HEK293 (cell line): ENCODE data around the gene DYNLRB1.

ENCODE experiments used
- CTCF ChIA-PET: fragments of 350-600 bp; formaldehyde crosslinking; extraction: SDS; loops from one replicate; lab custom pipeline; 2021; ENCODE audit warnings: antibody characterized with exemption; lab: Yijun Ruan, JAX
- POLR2A ChIA-PET: fragments of 300-600 bp; formaldehyde crosslinking; extraction: SDS; loops from one replicate; lab custom pipeline; 2020; ENCODE audit warnings: antibody characterized with exemption, inconsistent platforms; lab: Yijun Ruan, JAX
- H3K27ac ChIP-seq: fragments of 200-500 bp; sonication (Bioruptor generic); 2 replicates; pipeline ENCODE4 v1.5.1; 2014; ENCODE audit warnings: low read depth, low read length, control low read depth, inconsistent platforms; ENCODE audit errors: extremely low read depth
- H3K36me3 ChIP-seq, 2 experiments: fragments of 200-500 bp in 1 of 2; sonication (Bioruptor generic) in 1 of 2; 1 replicate in 1 of 2; 2 replicates in 1 of 2; pipeline ENCODE4 v1.5.1; 2014 to 2017; ENCODE audit warnings: inconsistent platforms in 2 of 2, low read length in 2 of 2; ENCODE audit not compliant: control insufficient read depth in 2 of 2, insufficient read depth in 1 of 2
- H3K4me1 ChIP-seq: fragments of 200-500 bp; sonication (Bioruptor generic); 2 replicates; pipeline ENCODE4 v1.5.1; 2014; ENCODE audit warnings: mild to moderate bottlenecking, low read length, inconsistent platforms; ENCODE audit not compliant: control insufficient read depth, insufficient read depth
- H3K4me3 ChIP-seq: 2 replicates; pipeline ENCODE4 v1.5.1; 2011; ENCODE audit warnings: low read depth, mild to moderate bottlenecking, control low read depth, low read length, moderate library complexity
- H3K9me3 ChIP-seq: fragments of 200-500 bp; sonication (Bioruptor generic); 2 replicates; pipeline ENCODE4 v1.5.1; 2014; ENCODE audit warnings: low read depth, low read length, inconsistent platforms; ENCODE audit not compliant: control insufficient read depth, insufficient read depth
- FEZF1 ChIP-seq: fragments of 450-650 bp; formaldehyde crosslinking; IDR thresholded peaks from 2 replicates; pipeline ENCODE4 v1.5.1; 2016; ENCODE audit warnings: missing biosample characterization, missing genetic modification characterization
- GLI4 ChIP-seq: fragments of 450-650 bp; formaldehyde crosslinking; IDR thresholded peaks from 2 replicates; pipeline ENCODE4 v1.5.1; 2016; ENCODE audit warnings: missing biosample characterization, missing genetic modification characterization
- IKZF3 ChIP-seq: fragments of 450-650 bp; IDR thresholded peaks from 2 replicates; pipeline ENCODE4 v1.5.0; 2018; ENCODE audit warnings: missing biosample characterization, mild to moderate bottlenecking, missing genetic modification characterization, moderate library complexity
- MEIS1 ChIP-seq: sonication (generic); formaldehyde crosslinking; IDR thresholded peaks from 2 replicates; pipeline ENCODE4 v1.8.1; 2022; ENCODE audit warnings: missing genetic modification reagents, mild to moderate bottlenecking, borderline replicate concordance
- OVOL3 ChIP-seq: fragments of 450-650 bp; formaldehyde crosslinking; IDR thresholded peaks from 2 replicates; pipeline ENCODE4 v1.5.1; 2016; ENCODE audit warnings: missing biosample characterization, missing genetic modification characterization
- RBAK ChIP-seq: fragments of 450-650 bp; formaldehyde crosslinking; IDR thresholded peaks from 2 replicates; pipeline ENCODE4 v1.5.1; 2016; ENCODE audit warnings: missing biosample characterization, missing genetic modification characterization
- SP7 ChIP-seq: fragments of 450-650 bp; formaldehyde crosslinking; IDR thresholded peaks from 2 replicates; pipeline ENCODE4 v1.5.1; 2016; ENCODE audit warnings: missing biosample characterization, missing genetic modification characterization
- TRIM28 ChIP-seq: IDR thresholded peaks from 2 replicates; pipeline ENCODE4 v1.6.1; 2011; ENCODE audit warnings: low read length, control low read depth, borderline replicate concordance
- ZBTB1 ChIP-seq: fragments of 450-650 bp; formaldehyde crosslinking; IDR thresholded peaks from 2 replicates; pipeline ENCODE4 v1.5.1; 2016; ENCODE audit warnings: missing biosample characterization, missing genetic modification characterization
- ZBTB17 ChIP-seq: fragments of 450-650 bp; formaldehyde crosslinking; IDR thresholded peaks from 2 replicates; pipeline ENCODE4 v1.5.1; 2016; ENCODE audit warnings: missing biosample characterization, missing genetic modification characterization
- ZNF174 ChIP-seq: fragments of 450-650 bp; formaldehyde crosslinking; IDR thresholded peaks from 2 replicates; pipeline ENCODE4 v1.5.0; 2017; ENCODE audit warnings: missing biosample characterization, mild to moderate bottlenecking, missing genetic modification characterization
- ZNF175 ChIP-seq: fragments of 450-650 bp; formaldehyde crosslinking; IDR thresholded peaks from 2 replicates; pipeline ENCODE4 v1.5.1; 2016; ENCODE audit warnings: missing biosample characterization, missing genetic modification characterization
- ZNF521 ChIP-seq: fragments of 450-650 bp; formaldehyde crosslinking; IDR thresholded peaks from 2 replicates; pipeline ENCODE4 v1.5.1; 2017; ENCODE audit warnings: missing biosample characterization, mild to moderate bottlenecking, missing genetic modification characterization
- ZNF544 ChIP-seq: fragments of 450-650 bp; formaldehyde crosslinking; IDR thresholded peaks from 2 replicates; pipeline ENCODE4 v1.5.0; 2017; ENCODE audit warnings: missing biosample characterization, missing genetic modification characterization
- ZNF747 ChIP-seq: fragments of 450-650 bp; formaldehyde crosslinking; IDR thresholded peaks from 2 replicates; pipeline ENCODE4 v1.5.1; 2016; ENCODE audit warnings: missing biosample characterization, missing genetic modification characterization
- TF ChIP-seq, protein P1 (sequence below): fragments of 450-650 bp; formaldehyde crosslinking; IDR thresholded peaks from 2 replicates; pipeline ENCODE4 v1.5.1; 2016; ENCODE audit warnings: missing biosample characterization, missing genetic modification characterization
- TF ChIP-seq, protein P2 (sequence below): fragments of 450-650 bp; formaldehyde crosslinking; IDR thresholded peaks from 2 replicates; pipeline ENCODE4 v1.5.1; 2016; ENCODE audit warnings: missing biosample characterization, missing genetic modification characterization
- TF ChIP-seq, protein P3 (sequence below): fragments of 450-650 bp; formaldehyde crosslinking; IDR thresholded peaks from 2 replicates; pipeline ENCODE4 v1.5.1; 2016; ENCODE audit warnings: missing biosample characterization, missing genetic modification characterization
- TF ChIP-seq, protein P4 (sequence below): fragments of 450-650 bp; formaldehyde crosslinking; IDR thresholded peaks from 2 replicates; pipeline ENCODE4; 2016; ENCODE audit warnings: missing biosample characterization, missing genetic modification characterization
- TF ChIP-seq, protein P5 (sequence below): fragments of 450-650 bp; formaldehyde crosslinking; IDR thresholded peaks from 2 replicates; pipeline ENCODE4 v1.5.1; 2016; ENCODE audit warnings: missing biosample characterization, missing genetic modification characterization, borderline replicate concordance
- TF ChIP-seq, protein P6 (sequence below): fragments of 450-650 bp; formaldehyde crosslinking; IDR thresholded peaks from 2 replicates; pipeline ENCODE4 v1.5.1; 2016; ENCODE audit warnings: missing biosample characterization, missing genetic modification characterization

The DYNLRB1 gene

DNA sequence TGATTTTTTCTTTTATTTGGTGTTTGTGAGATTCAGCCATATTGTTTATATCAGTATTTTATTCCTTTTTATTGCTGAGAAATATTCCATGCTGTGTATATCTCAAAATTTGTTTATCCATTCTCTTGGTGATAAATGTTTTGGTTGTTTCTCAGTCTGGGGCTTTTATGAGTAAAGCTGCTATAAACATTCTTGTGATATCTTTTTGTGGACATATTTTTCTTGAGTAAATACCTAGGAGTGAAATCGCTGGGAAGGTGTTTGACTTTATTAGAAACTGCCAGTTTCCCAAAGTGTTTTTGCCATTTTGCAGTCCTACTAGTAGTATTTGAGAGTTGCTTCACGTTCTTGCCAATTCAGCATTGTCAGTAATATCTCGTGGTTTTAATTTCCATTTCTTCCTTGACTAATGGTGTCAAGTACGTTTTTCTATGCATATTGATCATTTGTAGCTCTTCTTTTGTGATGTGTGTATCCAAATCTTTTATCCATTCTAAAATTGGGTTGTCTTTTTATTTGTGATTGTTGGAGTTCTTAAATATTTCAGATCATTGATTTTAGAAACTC is 31.1 kb upstream of the DYNLRB1 start:
- TF ChIP-seq GLI4 (no peak), ZNF747 (tag by site-specific recombination) (no peak), ZBTB1 (tag by site-specific recombination) (no peak), TRIM28 (no peak), FEZF1 (tag by site-specific recombination) (no peak), OVOL3 (tag by site-specific recombination) (no peak), IKZF3 (tag by site-specific recombination) (no peak), ZNF544 (no peak), SP7 (tag by site-specific recombination) (no peak), MEIS1 (no peak), ZNF175 (tag by site-specific recombination) (no peak), ZNF174 (tag by site-specific recombination) (no peak), ZNF521 (tag by site-specific recombination) (no peak), RBAK (tag by site-specific recombination) (no peak)
- TF ChIP-seq, protein P1, sequence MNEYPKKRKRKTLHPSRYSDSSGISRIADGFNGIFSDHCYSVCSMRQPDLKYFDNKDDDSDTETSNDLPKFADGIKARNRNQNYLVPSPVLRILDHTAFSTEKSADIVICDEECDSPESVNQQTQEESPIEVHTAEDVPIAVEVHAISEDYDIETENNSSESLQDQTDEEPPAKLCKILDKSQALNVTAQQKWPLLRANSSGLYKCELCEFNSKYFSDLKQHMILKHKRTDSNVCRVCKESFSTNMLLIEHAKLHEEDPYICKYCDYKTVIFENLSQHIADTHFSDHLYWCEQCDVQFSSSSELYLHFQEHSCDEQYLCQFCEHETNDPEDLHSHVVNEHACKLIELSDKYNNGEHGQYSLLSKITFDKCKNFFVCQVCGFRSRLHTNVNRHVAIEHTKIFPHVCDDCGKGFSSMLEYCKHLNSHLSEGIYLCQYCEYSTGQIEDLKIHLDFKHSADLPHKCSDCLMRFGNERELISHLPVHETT (tag by site-specific recombination): no peak
- TF ChIP-seq, protein P2, sequence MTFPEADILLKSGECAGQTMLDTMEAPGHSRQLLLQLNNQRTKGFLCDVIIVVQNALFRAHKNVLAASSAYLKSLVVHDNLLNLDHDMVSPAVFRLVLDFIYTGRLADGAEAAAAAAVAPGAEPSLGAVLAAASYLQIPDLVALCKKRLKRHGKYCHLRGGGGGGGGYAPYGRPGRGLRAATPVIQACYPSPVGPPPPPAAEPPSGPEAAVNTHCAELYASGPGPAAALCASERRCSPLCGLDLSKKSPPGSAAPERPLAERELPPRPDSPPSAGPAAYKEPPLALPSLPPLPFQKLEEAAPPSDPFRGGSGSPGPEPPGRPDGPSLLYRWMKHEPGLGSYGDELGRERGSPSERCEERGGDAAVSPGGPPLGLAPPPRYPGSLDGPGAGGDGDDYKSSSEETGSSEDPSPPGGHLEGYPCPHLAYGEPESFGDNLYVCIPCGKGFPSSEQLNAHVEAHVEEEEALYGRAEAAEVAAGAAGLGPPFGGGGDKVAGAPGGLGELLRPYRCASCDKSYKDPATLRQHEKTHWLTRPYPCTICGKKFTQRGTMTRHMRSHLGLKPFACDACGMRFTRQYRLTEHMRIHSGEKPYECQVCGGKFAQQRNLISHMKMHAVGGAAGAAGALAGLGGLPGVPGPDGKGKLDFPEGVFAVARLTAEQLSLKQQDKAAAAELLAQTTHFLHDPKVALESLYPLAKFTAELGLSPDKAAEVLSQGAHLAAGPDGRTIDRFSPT: no peak
- TF ChIP-seq, protein P3, sequence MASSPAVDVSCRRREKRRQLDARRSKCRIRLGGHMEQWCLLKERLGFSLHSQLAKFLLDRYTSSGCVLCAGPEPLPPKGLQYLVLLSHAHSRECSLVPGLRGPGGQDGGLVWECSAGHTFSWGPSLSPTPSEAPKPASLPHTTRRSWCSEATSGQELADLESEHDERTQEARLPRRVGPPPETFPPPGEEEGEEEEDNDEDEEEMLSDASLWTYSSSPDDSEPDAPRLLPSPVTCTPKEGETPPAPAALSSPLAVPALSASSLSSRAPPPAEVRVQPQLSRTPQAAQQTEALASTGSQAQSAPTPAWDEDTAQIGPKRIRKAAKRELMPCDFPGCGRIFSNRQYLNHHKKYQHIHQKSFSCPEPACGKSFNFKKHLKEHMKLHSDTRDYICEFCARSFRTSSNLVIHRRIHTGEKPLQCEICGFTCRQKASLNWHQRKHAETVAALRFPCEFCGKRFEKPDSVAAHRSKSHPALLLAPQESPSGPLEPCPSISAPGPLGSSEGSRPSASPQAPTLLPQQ (tag by site-specific recombination): no peak
- no peak overlapping the region for H3K4me3 ChIP-seq
- H3K4me1 ChIP-seq: no peaks in the 10 kb centered on the region
- peaks cover 27 to 74% of the 10 kb centered on the region in 2 experiments for H3K36me3 ChIP-seq
- no peaks in the 10 kb centered on the region for H3K9me3 ChIP-seq
- POLR2A ChIA-PET: no interaction called here
- CTCF ChIA-PET: interaction anchor here (0.7 to 1.6 kb wide), 4 partner anchors 8 to 173 kb away, joined by 3 to 11 read pairs (median 4); no protein-coding TSS in a partner anchor
- H3K27ac ChIP-seq: no peak overlapping the region

DNA sequence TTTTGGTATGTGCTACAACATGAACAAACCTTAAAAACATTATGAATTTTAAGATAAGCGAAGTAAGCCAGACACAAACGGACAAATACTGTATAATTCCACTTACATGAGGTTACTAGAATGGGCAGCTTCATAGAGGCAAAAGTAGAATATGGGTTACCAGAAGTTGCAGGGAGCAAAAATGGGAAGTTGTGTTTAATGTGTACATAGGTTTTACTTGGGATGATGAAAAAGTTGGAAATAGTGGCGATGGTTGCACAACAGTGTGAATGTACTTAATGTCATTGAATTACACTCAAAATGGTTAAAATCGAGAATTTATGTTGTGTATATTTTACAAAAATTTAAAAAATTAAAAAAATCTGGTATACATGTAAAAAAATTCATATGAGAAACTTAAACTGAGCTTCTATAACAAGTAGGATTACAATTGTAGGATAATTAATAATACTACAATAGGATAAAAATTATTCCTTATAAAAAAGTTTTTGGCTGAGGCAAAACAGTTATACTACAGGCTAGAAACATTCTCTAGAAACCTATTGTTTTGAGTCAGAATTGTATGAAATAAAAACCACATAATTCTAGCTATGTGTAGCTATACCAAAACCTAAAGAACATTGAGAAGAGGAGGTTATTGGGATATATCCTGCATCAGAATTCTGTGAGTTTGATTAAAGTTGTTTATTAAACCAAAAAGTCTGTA is 24.8 kb upstream of the DYNLRB1 start:
- CTCF ChIA-PET: interaction anchor here (0.5 to 4.4 kb wide), 4 partner anchors 15 to 281 kb away, joined by 3 to 20 read pairs (median 3); no protein-coding TSS in a partner anchor
- peaks cover 46 to 84% of the 10 kb centered on the region in 2 experiments for H3K36me3 ChIP-seq
- no peaks in the 10 kb centered on the region for H3K4me1 ChIP-seq
- POLR2A ChIA-PET: no interaction called here
- H3K9me3 ChIP-seq: no peaks in the 10 kb centered on the region
- H3K4me3 ChIP-seq: no peak overlapping the region
- H3K27ac ChIP-seq: no peak overlapping the region
- no peak for TF ChIP-seq ZBTB17 (tag by site-specific recombination)
- no peak for TF ChIP-seq ZBTB1 (tag by site-specific recombination)
- TF ChIP-seq, protein P4, sequence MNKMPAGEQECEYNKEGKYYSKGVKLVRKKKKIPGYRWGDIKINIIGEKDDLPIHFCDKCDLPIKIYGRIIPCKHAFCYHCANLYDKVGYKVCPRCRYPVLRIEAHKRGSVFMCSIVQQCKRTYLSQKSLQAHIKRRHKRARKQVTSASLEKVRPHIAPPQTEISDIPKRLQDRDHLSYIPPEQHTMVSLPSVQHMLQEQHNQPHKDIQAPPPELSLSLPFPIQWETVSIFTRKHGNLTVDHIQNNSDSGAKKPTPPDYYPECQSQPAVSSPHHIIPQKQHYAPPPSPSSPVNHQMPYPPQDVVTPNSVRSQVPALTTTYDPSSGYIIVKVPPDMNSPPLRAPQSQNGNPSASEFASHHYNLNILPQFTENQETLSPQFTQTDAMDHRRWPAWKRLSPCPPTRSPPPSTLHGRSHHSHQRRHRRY (tag by site-specific recombination): no peak
- TF ChIP-seq, protein P5, sequence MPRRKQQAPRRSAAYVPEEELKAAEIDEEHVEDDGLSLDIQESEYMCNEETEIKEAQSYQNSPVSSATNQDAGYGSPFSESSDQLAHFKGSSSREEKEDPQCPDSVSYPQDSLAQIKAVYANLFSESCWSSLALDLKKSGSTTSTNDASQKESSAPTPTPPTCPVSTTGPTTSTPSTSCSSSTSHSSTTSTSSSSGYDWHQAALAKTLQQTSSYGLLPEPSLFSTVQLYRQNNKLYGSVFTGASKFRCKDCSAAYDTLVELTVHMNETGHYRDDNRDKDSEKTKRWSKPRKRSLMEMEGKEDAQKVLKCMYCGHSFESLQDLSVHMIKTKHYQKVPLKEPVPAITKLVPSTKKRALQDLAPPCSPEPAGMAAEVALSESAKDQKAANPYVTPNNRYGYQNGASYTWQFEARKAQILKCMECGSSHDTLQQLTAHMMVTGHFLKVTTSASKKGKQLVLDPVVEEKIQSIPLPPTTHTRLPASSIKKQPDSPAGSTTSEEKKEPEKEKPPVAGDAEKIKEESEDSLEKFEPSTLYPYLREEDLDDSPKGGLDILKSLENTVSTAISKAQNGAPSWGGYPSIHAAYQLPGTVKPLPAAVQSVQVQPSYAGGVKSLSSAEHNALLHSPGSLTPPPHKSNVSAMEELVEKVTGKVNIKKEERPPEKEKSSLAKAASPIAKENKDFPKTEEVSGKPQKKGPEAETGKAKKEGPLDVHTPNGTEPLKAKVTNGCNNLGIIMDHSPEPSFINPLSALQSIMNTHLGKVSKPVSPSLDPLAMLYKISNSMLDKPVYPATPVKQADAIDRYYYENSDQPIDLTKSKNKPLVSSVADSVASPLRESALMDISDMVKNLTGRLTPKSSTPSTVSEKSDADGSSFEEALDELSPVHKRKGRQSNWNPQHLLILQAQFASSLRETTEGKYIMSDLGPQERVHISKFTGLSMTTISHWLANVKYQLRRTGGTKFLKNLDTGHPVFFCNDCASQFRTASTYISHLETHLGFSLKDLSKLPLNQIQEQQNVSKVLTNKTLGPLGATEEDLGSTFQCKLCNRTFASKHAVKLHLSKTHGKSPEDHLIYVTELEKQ (tag by site-specific recombination): no peak
- TF ChIP-seq, protein P6, sequence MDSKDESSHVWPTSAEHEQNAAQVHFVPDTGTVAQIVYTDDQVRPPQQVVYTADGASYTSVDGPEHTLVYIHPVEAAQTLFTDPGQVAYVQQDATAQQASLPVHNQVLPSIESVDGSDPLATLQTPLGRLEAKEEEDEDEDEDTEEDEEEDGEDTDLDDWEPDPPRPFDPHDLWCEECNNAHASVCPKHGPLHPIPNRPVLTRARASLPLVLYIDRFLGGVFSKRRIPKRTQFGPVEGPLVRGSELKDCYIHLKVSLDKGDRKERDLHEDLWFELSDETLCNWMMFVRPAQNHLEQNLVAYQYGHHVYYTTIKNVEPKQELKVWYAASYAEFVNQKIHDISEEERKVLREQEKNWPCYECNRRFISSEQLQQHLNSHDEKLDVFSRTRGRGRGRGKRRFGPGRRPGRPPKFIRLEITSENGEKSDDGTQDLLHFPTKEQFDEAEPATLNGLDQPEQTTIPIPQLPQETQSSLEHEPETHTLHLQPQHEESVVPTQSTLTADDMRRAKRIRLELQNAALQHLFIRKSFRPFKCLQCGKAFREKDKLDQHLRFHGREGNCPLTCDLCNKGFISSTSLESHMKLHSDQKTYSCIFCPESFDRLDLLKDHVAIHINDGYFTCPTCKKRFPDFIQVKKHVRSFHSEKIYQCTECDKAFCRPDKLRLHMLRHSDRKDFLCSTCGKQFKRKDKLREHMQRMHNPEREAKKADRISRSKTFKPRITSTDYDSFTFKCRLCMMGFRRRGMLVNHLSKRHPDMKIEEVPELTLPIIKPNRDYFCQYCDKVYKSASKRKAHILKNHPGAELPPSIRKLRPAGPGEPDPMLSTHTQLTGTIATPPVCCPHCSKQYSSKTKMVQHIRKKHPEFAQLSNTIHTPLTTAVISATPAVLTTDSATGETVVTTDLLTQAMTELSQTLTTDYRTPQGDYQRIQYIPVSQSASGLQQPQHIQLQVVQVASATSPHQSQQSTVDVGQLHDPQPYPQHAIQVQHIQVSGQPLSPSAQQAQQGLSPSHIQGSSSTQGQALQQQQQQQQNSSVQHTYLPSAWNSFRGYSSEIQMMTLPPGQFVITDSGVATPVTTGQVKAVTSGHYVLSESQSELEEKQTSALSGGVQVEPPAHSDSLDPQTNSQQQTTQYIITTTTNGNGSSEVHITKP (tag by site-specific recombination): no peak
